ENCODE data around the gene PRICKLE2.
"Not testable (repeated sequence)": the region's sequence is repeated elsewhere in the genome, so short reads cannot be mapped to it uniquely, and the experiment has no call there.

Gene PRICKLE2

DNA sequence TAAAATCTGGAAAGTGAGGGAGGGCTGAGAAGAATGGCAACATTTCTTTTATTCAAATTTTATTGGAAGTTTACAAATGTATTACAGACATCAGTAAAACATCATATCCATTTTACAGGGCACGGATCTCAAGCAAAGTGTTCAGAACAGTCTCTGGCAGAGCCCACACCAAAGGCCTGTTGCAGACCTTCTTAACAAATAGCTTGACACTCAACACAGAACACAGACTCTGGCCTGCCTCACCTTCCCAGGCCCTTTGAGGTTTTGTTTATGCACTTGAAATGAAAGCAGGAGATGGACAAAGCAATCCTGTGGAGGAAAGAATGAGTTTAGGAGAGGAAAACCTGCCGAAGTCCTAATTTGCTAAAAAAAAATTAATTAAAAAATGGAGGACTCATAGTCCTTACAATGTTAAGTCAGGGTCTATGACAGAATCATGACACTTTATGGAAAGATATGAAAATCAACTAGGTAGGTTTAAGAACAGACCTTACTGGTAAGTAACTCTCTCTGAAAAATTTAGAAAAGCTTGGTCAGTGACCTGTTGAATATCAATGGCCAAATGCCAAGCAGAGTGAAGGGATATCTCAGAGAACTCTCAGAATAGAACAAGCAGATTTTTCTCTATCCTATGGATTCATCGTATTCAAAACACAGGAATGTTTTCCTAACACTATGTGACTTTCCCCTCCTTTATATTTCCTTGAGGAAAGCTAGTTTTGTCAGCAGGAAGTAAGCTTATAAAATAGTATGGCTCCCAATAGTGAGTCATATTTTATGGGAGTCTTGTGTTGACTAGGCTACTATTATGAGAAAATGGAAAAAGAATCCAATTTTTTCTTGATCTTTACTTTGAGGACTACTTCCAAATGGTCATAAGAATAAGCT is 131.2 kb downstream of the PRICKLE2 start:
- no peak for DNase-seq

DNA sequence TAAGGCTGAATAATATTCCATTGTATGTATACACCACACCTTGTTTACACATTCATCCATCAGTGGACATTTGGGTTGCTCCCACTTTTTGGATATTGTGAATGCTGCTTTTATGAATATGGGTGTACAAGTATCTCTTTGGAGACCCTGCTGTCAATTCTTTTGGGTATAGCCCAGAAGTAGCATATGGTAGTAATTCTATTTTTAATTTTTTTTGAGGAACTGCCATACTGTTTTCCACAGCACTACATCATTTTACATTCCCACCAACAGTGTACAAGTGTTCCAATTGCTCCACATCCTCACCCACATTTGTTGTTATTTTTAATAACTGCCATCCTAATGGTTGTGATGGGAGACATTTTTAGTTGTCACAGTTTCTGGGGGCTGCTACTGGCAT is 132.1 kb downstream of the PRICKLE2 start:
- DNase-seq: no peak

- no peak for DNase-seq
Measured at GRCh38 chr3:64091501-64091900, 133.8 kb downstream of the PRICKLE2 start.

DNA sequence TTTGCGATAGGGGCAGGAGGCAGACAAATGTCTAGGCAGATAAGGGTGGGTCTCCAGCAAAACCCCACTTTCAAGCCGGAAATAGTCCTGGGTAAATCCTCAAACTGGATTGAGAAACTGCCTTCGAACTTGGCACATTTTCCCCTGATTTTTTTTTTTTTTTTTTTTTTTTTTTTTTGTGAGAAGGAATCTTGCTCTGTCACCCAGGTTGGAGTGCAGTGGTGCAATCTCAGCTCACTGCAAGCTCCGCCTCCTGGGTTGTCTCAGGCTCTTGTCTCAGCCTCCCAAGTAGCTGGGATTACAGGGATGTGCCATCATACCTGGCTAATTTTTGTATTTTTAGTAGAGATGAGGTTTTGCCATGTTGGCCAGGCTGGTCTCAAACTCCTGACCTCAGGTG is 135.9 kb downstream of the PRICKLE2 start:
- not testable (repeated sequence) for DNase-seq

- no peak for DNase-seq
Measured at GRCh38 chr3:64088408-64089205, 136.7 kb downstream of the PRICKLE2 start.

DNA sequence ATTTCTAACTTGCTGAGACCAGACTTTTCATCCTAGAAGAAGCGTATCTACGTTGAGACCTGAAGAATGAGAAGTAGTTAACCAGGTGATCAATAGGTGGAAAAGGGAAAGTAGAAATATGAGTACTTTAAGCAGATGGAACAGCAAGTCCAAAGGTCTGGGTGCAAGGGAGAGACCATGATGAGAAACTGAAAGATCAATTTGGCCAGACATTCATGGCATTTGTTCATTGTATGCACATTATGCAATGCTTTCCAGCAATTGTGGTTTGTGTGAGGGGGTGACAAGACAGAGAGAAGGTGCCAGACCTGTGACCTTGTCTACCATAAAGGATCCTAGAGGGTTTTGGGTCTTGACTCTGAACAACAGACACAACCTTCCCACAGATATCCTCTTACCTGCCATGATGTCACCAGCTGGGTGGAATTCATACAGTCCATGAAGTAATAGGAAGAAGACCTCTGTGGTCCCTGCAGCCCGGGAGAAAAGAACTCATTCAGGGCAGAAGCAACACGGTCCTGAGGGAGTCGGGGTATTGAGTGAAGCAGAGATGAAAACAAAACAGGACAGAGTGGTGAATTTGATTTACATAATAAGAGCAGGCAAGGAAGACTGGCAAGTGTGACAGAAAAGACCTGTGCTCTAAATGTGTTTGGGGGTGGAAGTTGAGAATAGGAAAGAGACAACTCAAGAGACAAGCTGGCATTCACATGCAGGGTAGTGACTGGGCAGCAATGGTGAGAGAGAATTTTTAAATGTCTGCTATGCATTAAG is 138.6 kb downstream of the PRICKLE2 start:
- DNase-seq: no peak

DNA sequence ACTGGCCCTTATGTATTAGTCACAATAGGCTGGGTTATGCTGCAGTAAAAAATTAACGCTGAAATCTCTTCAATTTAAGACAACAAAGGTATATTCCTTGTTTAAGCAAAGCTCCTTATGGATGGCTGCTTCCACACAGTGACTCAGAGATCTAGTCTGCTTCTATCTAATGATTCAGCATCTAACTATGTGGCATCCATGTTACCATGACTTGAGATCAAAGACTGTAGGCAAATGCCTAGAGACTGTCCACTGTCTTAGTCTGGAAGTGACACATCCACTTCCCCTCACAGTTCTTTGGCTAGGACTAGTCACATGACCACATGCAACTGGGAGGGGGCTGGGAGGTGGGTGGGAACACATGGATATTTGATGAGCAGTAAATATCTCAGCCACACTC is 140.6 kb downstream of the PRICKLE2 start:
- no peak for DNase-seq

- DNase-seq: no peak
Measured at GRCh38 chr3:64083575-64083974, 141.7 kb downstream of the PRICKLE2 start.

DNA sequence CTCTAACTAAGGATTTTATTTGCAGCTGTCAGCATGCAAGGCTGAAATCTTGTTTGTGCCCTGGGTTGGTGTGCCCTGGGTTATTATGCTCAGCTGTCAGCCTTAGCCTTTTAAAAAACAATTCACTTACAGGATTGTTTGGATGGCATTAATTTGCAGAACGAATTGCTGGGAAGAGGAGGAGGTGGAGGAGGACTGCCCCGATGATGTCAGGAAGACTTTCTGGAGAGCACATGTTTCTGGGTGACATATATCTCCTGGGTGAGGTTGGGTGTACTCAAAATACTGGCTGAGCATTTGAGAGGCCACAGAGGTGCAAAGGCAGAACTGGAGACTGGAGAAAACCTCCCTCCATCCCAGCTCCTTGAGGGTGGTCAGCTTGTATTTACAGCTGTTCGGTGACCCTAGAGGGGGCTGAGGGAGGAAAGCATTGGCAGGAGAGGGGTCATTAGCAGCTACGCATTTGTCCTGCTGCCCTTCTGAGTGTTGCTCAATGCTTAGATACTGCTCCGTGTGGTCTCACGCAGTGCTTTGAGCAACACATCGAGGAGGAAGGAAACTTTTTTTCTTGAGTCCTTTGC is 142.2 kb downstream of the PRICKLE2 start:
- DNase-seq: no peak

- no peak for DNase-seq
Measured at GRCh38 chr3:64082411-64082810, 142.9 kb downstream of the PRICKLE2 start.

DNA sequence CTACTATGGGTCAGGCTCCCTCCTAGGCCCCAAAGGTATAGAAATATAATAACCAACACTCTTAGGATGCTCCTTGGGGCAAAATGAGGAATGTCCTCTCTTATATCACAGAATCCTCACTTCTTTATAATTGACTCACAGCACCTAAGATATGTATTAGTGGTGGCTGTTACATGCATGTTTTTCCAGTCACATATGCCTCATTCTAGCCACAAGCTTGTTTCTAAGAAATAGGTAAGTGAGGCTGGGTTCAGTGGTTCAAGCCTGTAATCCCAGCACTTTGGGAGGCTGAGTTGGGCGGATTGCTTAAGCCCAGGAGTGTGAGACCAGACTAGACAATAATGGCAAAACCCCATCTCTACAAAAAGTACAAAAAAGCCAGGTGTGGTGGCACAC is 144.0 kb downstream of the PRICKLE2 start:
- no peak for DNase-seq

GRCh38 chr3:64080616-64081234 is 144.5 kb downstream of the PRICKLE2 start:
- no peak for DNase-seq

DNA sequence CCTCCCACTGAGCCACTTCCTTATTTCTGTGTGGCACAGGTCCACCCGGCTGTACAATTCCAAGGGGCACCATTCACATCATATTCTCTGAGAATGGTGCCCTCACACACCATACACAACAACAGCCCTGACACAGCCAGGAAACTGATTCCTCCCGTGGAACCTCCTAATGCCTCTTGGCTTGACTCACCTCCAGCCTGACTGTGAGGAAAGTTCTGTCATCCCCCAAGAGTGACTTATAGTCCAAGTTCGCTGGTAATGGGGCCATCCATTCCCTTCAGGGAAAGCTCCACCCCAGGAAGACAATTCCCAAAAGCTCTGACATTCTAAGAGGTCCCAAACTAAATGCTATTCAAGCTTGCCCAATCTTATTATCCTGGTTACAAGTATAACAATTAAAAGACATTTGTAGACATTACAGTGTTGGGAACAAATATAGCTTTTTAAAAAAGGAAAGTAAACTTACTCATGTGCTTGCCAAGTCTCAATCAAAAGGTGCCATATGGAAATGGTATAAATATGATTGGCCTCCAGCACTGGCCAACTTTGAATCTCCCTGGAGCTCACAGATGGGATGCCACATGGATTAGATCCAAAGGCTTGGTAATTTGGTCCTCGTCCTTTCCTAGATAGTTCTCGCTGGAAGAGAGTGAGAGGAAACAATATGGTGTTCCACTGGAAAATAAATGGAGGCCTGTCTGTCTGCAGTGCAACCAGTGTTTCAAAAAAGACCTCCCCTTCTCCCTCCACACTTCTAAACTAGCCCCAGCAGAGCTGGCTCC is 145.7 kb downstream of the PRICKLE2 start:
- no peak for DNase-seq

DNA sequence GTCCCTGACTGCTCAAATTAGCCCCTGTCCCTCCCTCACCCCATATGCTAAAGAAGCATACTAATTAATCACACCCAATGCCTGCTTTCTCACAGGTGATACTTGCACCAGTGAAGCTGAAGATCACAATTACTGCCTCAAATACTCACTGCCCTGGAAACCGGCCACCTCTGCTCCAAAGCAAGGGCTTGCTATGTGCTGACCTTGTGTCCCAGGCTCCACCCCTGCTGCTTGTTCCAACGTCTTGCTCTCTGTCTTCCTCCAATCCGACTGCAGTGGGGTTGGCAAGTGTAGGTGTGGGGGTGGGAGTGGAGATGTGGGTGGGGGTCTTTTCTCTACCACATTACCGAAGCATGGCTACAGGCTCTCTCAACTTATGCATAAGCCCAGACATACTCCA is 146.3 kb downstream of the PRICKLE2 start:
- no peak for DNase-seq

- DNase-seq: no peak
Measured at GRCh38 chr3:64074895-64075679, 150.2 kb downstream of the PRICKLE2 start.

- no peak for DNase-seq
Measured at GRCh38 chr3:64074060-64074459, 151.2 kb downstream of the PRICKLE2 start.

- no peak for DNase-seq
Measured at GRCh38 chr3:64073158-64073761, 152.0 kb downstream of the PRICKLE2 start.

DNA sequence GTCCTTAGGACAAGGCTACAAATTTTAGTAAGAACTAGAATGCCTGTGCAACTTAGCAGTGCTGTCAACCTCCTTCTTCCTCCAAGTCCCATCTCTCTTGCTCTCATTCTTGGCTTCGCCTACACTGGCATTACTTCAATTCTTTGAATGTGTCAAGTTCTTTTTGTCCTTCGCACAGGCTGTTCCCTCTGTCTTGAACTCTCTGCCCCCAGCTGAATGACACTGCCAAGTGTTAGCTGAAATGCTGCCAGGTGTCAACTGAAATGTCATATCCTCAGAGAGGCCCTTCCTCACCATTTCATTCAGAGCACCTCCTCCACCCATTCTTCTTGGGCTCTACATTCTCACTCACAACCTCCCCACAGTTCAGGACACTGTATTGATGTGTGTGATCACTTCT is 153.1 kb downstream of the PRICKLE2 start:
- DNase-seq: no peak

DNA sequence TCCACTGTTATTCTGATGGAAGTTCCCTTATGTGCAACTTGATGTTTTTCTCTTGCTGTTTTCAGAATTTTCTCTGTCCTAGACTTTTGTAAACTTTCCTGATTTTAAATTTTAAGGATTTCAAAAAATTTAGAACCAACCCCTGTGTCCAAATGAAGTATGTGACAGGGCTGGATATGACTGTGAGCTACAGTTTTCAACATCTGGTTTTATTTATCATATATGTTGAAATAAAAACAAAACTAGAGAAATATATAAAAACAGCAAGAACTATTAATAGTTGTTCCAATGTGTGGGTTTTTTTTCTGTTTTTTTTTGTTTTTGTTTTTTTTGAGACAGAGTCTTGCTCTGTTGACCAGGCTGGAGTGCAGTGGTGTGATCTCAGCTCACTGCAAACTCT is 154.6 kb downstream of the PRICKLE2 start:
- DNase-seq: no peak

Data from activated effector memory CD4-positive, alpha-beta T cell treated with Interleukin-2 at 50 U/mL for 16 hours (primary cell).